ENCODE data around the gene ST6GAL1. TPM values are rescaled to one million over a fixed set of nuclear protein-coding genes. Genes with fewer than 3 reads are reported as not detected.

ST6GAL1 gene
- total and polyA plus RNA-seq, 2 experiments from 2014 or later = 64.3 to 123 TPM

DNA sequence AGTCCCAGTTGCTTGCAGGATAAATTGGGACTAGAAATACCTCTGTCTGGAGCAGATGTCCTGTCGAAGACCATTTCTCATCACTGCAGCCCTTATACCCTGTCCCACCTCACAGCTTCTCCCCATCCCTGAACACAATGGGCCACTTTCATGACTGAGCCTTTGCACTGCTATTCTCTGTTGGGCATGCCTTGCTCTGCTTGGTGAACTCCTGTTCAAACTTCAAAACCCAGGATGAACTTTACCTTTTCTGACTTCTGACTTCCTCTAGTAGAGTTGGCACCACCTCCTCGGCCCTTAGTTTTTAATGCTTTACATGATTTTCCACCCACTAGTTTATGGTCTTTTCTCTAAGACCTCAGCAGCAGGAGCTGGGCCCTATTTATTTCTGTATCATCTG lies 48.4 kb downstream of the ST6GAL1 start:
- no peak for DNase-seq (ENCODE audit: low read depth in 1 of 2, low spot score in 1 of 2)
- Histone ChIP-seq H3K27me3 (no peaks in the 10 kb centered on the region), H3K36me3 (peaks cover 13% of the 10 kb centered on the region), H3K27ac (peak overlapping the region; percentile 18), H3K4me1 (ENCODE audit: low read depth) (peaks cover 20% of the 10 kb centered on the region), H3K9me3 (ENCODE audit: low read depth) (no peaks in the 10 kb centered on the region), H3K4me3 (no peak overlapping the region)
- TF ChIP-seq, protein P1, sequence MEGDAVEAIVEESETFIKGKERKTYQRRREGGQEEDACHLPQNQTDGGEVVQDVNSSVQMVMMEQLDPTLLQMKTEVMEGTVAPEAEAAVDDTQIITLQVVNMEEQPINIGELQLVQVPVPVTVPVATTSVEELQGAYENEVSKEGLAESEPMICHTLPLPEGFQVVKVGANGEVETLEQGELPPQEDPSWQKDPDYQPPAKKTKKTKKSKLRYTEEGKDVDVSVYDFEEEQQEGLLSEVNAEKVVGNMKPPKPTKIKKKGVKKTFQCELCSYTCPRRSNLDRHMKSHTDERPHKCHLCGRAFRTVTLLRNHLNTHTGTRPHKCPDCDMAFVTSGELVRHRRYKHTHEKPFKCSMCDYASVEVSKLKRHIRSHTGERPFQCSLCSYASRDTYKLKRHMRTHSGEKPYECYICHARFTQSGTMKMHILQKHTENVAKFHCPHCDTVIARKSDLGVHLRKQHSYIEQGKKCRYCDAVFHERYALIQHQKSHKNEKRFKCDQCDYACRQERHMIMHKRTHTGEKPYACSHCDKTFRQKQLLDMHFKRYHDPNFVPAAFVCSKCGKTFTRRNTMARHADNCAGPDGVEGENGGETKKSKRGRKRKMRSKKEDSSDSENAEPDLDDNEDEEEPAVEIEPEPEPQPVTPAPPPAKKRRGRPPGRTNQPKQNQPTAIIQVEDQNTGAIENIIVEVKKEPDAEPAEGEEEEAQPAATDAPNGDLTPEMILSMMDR (IDR thresholded peaks at IDR 0.05; ENCODE audit: low read depth, low read length) = no peak

DNA sequence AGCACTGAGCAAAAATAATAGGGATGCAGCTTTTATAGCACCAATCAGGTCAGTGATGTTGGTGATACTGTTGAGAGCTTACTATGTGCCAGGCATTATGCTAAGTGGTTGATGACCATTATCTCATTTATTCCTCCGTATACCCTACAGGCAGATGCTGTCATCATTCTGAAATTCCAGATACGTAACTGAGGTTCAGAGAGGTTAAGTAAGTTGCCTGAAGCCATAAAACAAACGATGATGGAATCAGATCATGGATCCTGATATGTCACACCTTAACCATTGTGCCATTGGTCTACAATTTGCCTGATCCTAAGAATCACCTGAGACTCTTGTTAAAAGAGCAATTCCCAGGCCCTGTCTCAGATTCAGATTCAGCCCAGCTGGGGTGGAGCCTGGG lies 49.5 kb downstream of the ST6GAL1 start:
- TF ChIP-seq, protein P1 (IDR thresholded peaks at IDR 0.05; ENCODE audit: low read depth, low read length) = no peak
- no peaks in the 10 kb centered on the region for H3K9me3 ChIP-seq (ENCODE audit: low read depth)
- H3K4me3 ChIP-seq = no peak overlapping the region
- no peak overlapping the region for H3K27ac ChIP-seq
- peaks cover 27% of the 10 kb centered on the region for H3K4me1 ChIP-seq (ENCODE audit: low read depth)
- DNase-seq (ENCODE audit: low read depth in 1 of 2, low spot score in 1 of 2) = no peak
- no peaks in the 10 kb centered on the region for H3K27me3 ChIP-seq
- H3K36me3 ChIP-seq = peaks cover 13% of the 10 kb centered on the region

DNA sequence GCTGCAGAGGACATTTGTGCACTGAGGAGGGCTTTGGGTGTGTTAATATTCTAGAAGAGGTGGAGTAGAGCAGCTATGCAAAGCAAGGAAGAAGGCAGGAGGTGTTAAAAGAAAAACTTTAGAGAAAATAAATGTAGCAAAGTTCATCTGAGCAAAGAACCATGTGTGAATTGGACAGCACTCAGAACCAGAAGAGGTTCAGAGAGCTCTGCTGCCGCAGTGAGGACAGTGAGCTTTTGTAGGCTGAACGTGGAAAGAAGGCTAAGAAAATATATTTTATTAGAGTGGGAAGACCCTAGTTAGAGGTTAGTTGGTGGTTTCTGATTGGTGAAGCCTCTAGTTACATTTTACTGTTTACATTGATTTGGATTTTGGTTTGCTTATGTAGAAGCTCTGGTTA lies 50.7 kb downstream of the ST6GAL1 start:
- Histone ChIP-seq H3K27ac (no peak overlapping the region), H3K36me3 (peaks cover 13% of the 10 kb centered on the region), H3K4me3 (no peak overlapping the region), H3K9me3 (ENCODE audit: low read depth) (no peaks in the 10 kb centered on the region), H3K27me3 (no peaks in the 10 kb centered on the region), H3K4me1 (ENCODE audit: low read depth) (peaks cover 36% of the 10 kb centered on the region)
- no peak for DNase-seq (ENCODE audit: low read depth in 1 of 2, low spot score in 1 of 2)
- TF ChIP-seq, protein P1 (IDR thresholded peaks at IDR 0.05; ENCODE audit: low read depth, low read length) = no peak

DNA sequence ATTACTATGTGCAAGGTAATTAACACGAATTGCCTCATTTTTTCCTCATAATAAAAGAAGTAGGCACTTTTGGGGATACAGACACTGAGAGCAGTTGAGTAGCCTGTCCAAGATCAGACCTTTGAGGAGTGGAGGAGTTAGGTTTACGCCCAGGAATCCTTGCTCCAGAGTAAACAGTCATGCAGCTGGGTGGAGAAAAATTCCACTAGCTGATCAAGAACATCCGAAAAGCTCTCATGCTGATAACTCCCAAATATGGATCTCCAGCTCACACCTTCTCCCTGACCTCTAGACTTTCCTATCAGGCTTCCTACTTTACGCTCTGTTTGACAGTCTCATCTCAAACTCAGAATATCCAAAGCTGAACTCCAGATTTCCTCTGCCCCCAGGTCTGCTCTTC lies 53.3 kb downstream of the ST6GAL1 start:
- H3K36me3 ChIP-seq = peaks cover 13% of the 10 kb centered on the region
- peaks cover 32% of the 10 kb centered on the region for H3K4me1 ChIP-seq (ENCODE audit: low read depth)
- TF ChIP-seq, protein P1 (IDR thresholded peaks at IDR 0.05; ENCODE audit: low read depth, low read length) = no peak
- no peak for DNase-seq (ENCODE audit: low read depth in 1 of 2, low spot score in 1 of 2)
- H3K9me3 ChIP-seq (ENCODE audit: low read depth) = no peaks in the 10 kb centered on the region
- peak overlapping the region; percentile 56 for H3K27ac ChIP-seq
- no peak overlapping the region for H3K4me3 ChIP-seq
- no peaks in the 10 kb centered on the region for H3K27me3 ChIP-seq

DNA sequence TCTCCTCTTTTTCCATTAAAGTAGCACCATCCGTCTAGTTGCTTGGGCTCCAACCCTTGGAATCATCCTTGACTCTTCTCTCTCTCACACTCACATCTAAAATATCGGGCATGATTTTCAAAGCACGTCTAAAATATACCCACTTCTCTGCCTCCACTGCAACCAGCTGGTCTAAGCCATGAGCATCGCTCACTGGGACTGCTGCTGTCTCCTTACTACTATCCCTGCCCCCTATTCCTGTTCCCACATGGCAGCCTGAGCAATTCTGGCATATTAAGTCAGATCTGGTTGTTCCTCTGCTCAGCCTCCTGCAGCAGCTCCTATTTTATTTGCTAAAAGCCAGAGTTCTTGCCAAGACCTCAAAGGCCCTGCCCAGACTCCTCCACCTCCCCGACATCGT lies 53.7 kb downstream of the ST6GAL1 start:
- TF ChIP-seq, protein P1 (IDR thresholded peaks at IDR 0.05; ENCODE audit: low read depth, low read length) = no peak
- Histone ChIP-seq H3K27me3 (no peaks in the 10 kb centered on the region), H3K27ac (peak overlapping the region; percentile 56), H3K9me3 (ENCODE audit: low read depth) (no peaks in the 10 kb centered on the region), H3K4me3 (no peak overlapping the region), H3K4me1 (ENCODE audit: low read depth) (peaks cover 32% of the 10 kb centered on the region), H3K36me3 (peaks cover 13% of the 10 kb centered on the region)
- no peak for DNase-seq (ENCODE audit: low read depth in 1 of 2, low spot score in 1 of 2)
